B cell (primary cell): ENCODE measurements around the gene TP53I13. TPM values are rescaled to one million over a fixed set of nuclear protein-coding genes. Genes with fewer than 3 reads are reported as not detected.

Experiments
- ATAC-seq: fragments of 200-7000 bp; cut with Tn5 transposase; one replicate; pipeline ENCODE4 v1.10.0; 2021; ENCODE audit warnings: low read depth, mild to moderate bottlenecking, moderate number of reproducible peaks, moderate library complexity
- CTCF ChIA-PET: fragments of 350-600 bp; sonication (Branson Sonifier 250); formaldehyde crosslinking; loops from one replicate; lab custom pipeline; 2021; ENCODE audit warnings: antibody characterized with exemption, inconsistent platforms; lab: Charles Lee
- POLR2A ChIA-PET: fragments of 350-600 bp; sonication (Branson Sonifier 250); formaldehyde crosslinking; loops from one replicate; lab custom pipeline; 2021; ENCODE audit warnings: antibody characterized with exemption; lab: Charles Lee
- DNase-seq: peaks from one replicate; pipeline ENCODE4 v3.0.0; 2013
- H2AFZ ChIP-seq: 2 replicates; pipeline ENCODE4 v1.6.1; 2012; ENCODE audit warnings: mild to moderate bottlenecking, low read depth, low read length; ENCODE audit not compliant: insufficient read depth, poor library complexity, severe bottlenecking
- H3K27ac ChIP-seq, 2 donors: 1 replicate in 1 of 2; 2 replicates in 1 of 2; pipeline ENCODE4 v1.5.1; 2012 to 2013; ENCODE audit warnings: low read length in 2 of 2, mild to moderate bottlenecking in 2 of 2, moderate library complexity in 1 of 2
- H3K27me3 ChIP-seq, 4 experiments: fragments of 200-600 bp in 1 of 4; sonication (generic) in 1 of 4; replicated peaks in 1 of 4; 1 replicate in 2 of 4; 2 replicates in 2 of 4; pipeline versions ENCODE4 v1.6.1 to v1.7.0; 2013 to 2016; ENCODE audit warnings: low read length in 3 of 4, mild to moderate bottlenecking in 2 of 4, mixed read lengths in 1 of 4, moderate library complexity in 1 of 4; ENCODE audit not compliant: insufficient read depth in 4 of 4, control insufficient read depth in 3 of 4; ENCODE audit errors: control extremely low read depth in 1 of 4
- H3K36me3 ChIP-seq, 2 experiments: replicated peaks in 1 of 2; 1 replicate in 1 of 2; 2 replicates in 1 of 2; pipeline versions ENCODE4 v1.6.1 to v1.7.1; 2013; ENCODE audit warnings: low read length in 1 of 2; ENCODE audit not compliant: insufficient read depth in 2 of 2, control insufficient read depth in 1 of 2; ENCODE audit errors: control extremely low read depth in 1 of 2, extremely low read depth in 1 of 2
- H3K4me1 ChIP-seq, 2 donors: fragments of 200-600 bp in 1 of 2; sonication (generic) in 1 of 2; 1 replicate in 1 of 2; 2 replicates in 1 of 2; pipeline versions ENCODE4 v1.5.1 to v1.6.1; 2013 to 2017; ENCODE audit warnings: low read length in 2 of 2; ENCODE audit not compliant: control insufficient read depth in 2 of 2, insufficient read depth in 2 of 2
- H3K4me2 ChIP-seq: replicated peaks from 2 replicates; pipeline ENCODE3; 2012; ENCODE audit warnings: mild to moderate bottlenecking, low read depth, low read length; ENCODE audit not compliant: poor library complexity, severe bottlenecking
- H3K4me3 ChIP-seq, 5 experiments: fragments of 200-600 bp in 1 of 5; sonication (generic) in 1 of 5; 1 replicate in 3 of 5; 2 replicates in 2 of 5; pipeline versions ENCODE4 v1.5.1 to v1.7.0; 2011 to 2016; ENCODE audit warnings: low read length in 4 of 5, mild to moderate bottlenecking in 4 of 5, low read depth in 2 of 5, control low read depth in 1 of 5, moderate library complexity in 1 of 5; ENCODE audit not compliant: insufficient read depth in 1 of 5; ENCODE audit errors: control extremely low read depth in 1 of 5, extremely low read depth in 1 of 5
- H3K79me2 ChIP-seq: fragments of 200-600 bp; sonication (generic); one replicate; pipeline ENCODE4 v1.6.0; 2016; ENCODE audit warnings: low read length; ENCODE audit not compliant: control insufficient read depth, insufficient read depth
- H3K9ac ChIP-seq: fragments of 200-600 bp; sonication (generic); 2 replicates; pipeline ENCODE4 v1.6.1; 2017; ENCODE audit warnings: mild to moderate bottlenecking, low read length, moderate library complexity
- H3K9me3 ChIP-seq, 3 donors: one replicate each; pipeline versions ENCODE4 v1.6.1 to v1.7.1; 2013; ENCODE audit warnings: low read length in 2 of 3; ENCODE audit not compliant: control insufficient read depth in 2 of 3, insufficient read depth in 1 of 3; ENCODE audit errors: control extremely low read depth in 1 of 3
- H4K20me1 ChIP-seq: 2 replicates; pipeline ENCODE4 v1.6.0; 2012; ENCODE audit warnings: mild to moderate bottlenecking, low read length; ENCODE audit not compliant: insufficient read depth, control insufficient read depth, poor library complexity, severe bottlenecking
- H3K27ac Mint-ChIP-seq: one replicate; pipeline ENCODE4 v1.8.0; 2021; ENCODE audit warnings: mixed read lengths
- H3K27me3 Mint-ChIP-seq: one replicate; pipeline ENCODE4 v1.8.0; 2021; ENCODE audit warnings: mixed read lengths
- H3K4me1 Mint-ChIP-seq: one replicate; pipeline ENCODE4 v1.8.0; 2021; ENCODE audit warnings: mixed read lengths
- H3K4me3 Mint-ChIP-seq: one replicate; pipeline ENCODE4 v1.8.0; 2021; ENCODE audit warnings: mixed read lengths
- H3K9me3 Mint-ChIP-seq: one replicate; pipeline ENCODE4 v1.8.0; 2022; ENCODE audit warnings: mixed read lengths; ENCODE audit not compliant: insufficient read depth
- CTCF ChIP-seq: fragments of 200-600 bp; IDR thresholded peaks from one replicate; pipeline ENCODE4 v1.8.0; 2022; ENCODE audit warnings: antibody characterized with exemption, mild to moderate bottlenecking
- EZH2 ChIP-seq: IDR thresholded peaks from 2 replicates; pipeline ENCODE4 v1.6.1; 2012; ENCODE audit warnings: borderline replicate concordance, low read depth, mild to moderate bottlenecking, moderate library complexity, low read length; ENCODE audit not compliant: insufficient read depth, poor library complexity, severe bottlenecking
- WGBS: methylation state at CpG from one replicate; pipeline ENCODE4 v1.1.5; 2013; ENCODE audit warnings: missing lambda C conversion rate; ENCODE audit not compliant: insufficient coverage; 5-methylcytosine and 5-hydroxymethylcytosine counted together
- intact Hi-C: fragments of 100-400 bp; cut with micrococcal nuclease; formaldehyde crosslinking; loops from one replicate; pipeline ENCODE4 v1.10.0; 2022
- polyA plus RNA-seq: library from polyadenylated mRNA; depleted of rRNA; stranded (reverse); fragments of >200 nt; gene quantifications from 2 replicates; pipeline ENCODE4 v1.2.3, GENCODE V29; 2012
- total RNA-seq, 2 donors: library from RNA; stranded (reverse); fragments of 120-200 nt in 1 of 2; gene quantifications; 1 replicate in 1 of 2; 2 replicates in 1 of 2; pipeline versions ENCODE4 v1.2.3 to v1.2.4, GENCODE V29; 2013 to 2022

Gene TP53I13
- total and polyA plus RNA-seq, 2 donors (not counting 1 experiment from before 2014, with no cell fraction given): 224 to 287 TPM

GRCh38 chr17:29617481-29618271, 49.2 kb downstream of the TP53I13 start:
- ChIA-PET POLR2A (interaction anchor here (0.5 to 1.6 kb wide), 10 partner anchors 22 to 973 kb away, joined by 3 to 12 read pairs (median 4); partner anchors contain the start of genes BLTP2 and SSH2), CTCF (interaction anchor here (0.5 to 15.4 kb wide), 45 partner anchors 8 to 476 kb away, joined by 3 to 336 read pairs (median 5); partner anchors contain the start of genes ABHD15, ANKRD13B, GIT1 and NUFIP2)
- Histone ChIP-seq H4K20me1 (peaks cover 41% of the 10 kb centered on the region), H3K36me3 (no peaks in the 10 kb centered on the region), H3K4me1 (peaks cover 59 to 65% of the 10 kb centered on the region in 2 donors), H3K4me3 (peak overlapping the region; percentile 16 to 73 (median 50)), H3K27me3 (peaks cover 0 to 40% (median 12%) of the 10 kb centered on the region in 4 experiments), H3K27ac (no peak overlapping the region), H3K79me2 (peaks cover 6% of the 10 kb centered on the region), H3K9me3 (no peaks in the 10 kb centered on the region), H2AFZ (peak overlapping the region; percentile 88), H3K4me2 (peak overlapping the region; percentile 100), H3K9ac (peak overlapping the region; percentile 68)
- DNase-seq: peak; percentile 89
- intact Hi-C loops: loop anchor here (1.0 to 10.0 kb wide), 3 partner anchors 37 to 323 kb away; partner anchors contain the start of gene NUFIP2
- Mint-ChIP-seq H3K27me3 (peaks cover 5% of the 10 kb centered on the region), H3K4me1 (peaks cover 49% of the 10 kb centered on the region), H3K27ac (no peak overlapping the region), H3K4me3 (peak overlapping the region; percentile 90), H3K9me3 (no peaks in the 10 kb centered on the region)
- WGBS: 2% methylated on average over 68 of the region's 68 CpGs
- TF ChIP-seq CTCF (peak; percentile 73), EZH2 (no peak)
- peak; percentile 34 for ATAC-seq
